SH-SY5Y (cell line): ENCODE results near the gene E2F4.

Experiments
- GATA2 ChIP-seq: IDR thresholded peaks from 2 replicates; pipeline ENCODE4 v1.6.1; 2011; ENCODE audit warnings: mild to moderate bottlenecking, low read depth, low read length
- GATA3 ChIP-seq: IDR thresholded peaks from 2 replicates; pipeline ENCODE4 v1.6.1; 2011; ENCODE audit warnings: low read depth, mild to moderate bottlenecking, low read length, moderate library complexity

GRCh38 chr16:67229906-67230808 lies 38.2 kb downstream of the E2F4 start:
- no peak for TF ChIP-seq GATA3
- no peak for TF ChIP-seq GATA2
